HK-2 (cell line): ENCODE measurements around the gene ATG2A.
A peak's percentile ranks its signal among the peaks of the same experiment; 100 is the strongest.

ENCODE experiments used
- DNase-seq: peaks from one replicate; pipeline ENCODE4 v3.0.0-alpha.2; 2018; ENCODE audit not compliant: unreplicated experiment

The ATG2A gene

GRCh38 chr11:64870176-64870892 lies 46.7 kb downstream of the ATG2A start:
- DNase-seq: peak; percentile 27

GRCh38 chr11:64869571-64870175 lies 47.3 kb downstream of the ATG2A start:
- DNase-seq: no peak

GRCh38 chr11:64868904-64869570 lies 48.0 kb downstream of the ATG2A start:
- peak; percentile 46 for DNase-seq

GRCh38 chr11:64867748-64868462 lies 49.1 kb downstream of the ATG2A start:
- DNase-seq: no peak

- no peak for DNase-seq
Measured at GRCh38 chr11:64866173-64866491, 50.9 kb downstream of the ATG2A start.

GRCh38 chr11:64865286-64866172 lies 51.5 kb downstream of the ATG2A start:
- no peak for DNase-seq

GRCh38 chr11:64864473-64865285 lies 52.3 kb downstream of the ATG2A start:
- DNase-seq: no peak

GRCh38 chr11:64864135-64864472 lies 52.9 kb downstream of the ATG2A start:
- no peak for DNase-seq

- no peak for DNase-seq
Measured at GRCh38 chr11:64863391-64864060, 53.5 kb downstream of the ATG2A start.

GRCh38 chr11:64862987-64863390 lies 54.0 kb downstream of the ATG2A start:
- no peak for DNase-seq

- no peak for DNase-seq
Measured at GRCh38 chr11:64861227-64861975, 55.6 kb downstream of the ATG2A start.

- no peak for DNase-seq
Measured at GRCh38 chr11:64859542-64860414, 57.2 kb downstream of the ATG2A start.

GRCh38 chr11:64858467-64859263 lies 58.3 kb downstream of the ATG2A start:
- no peak for DNase-seq

- no peak for DNase-seq
Measured at GRCh38 chr11:64857485-64857884, 59.5 kb downstream of the ATG2A start.

- DNase-seq: peak; percentile 86
Measured at GRCh38 chr11:64856382-64857227, 60.4 kb downstream of the ATG2A start.

- no peak for DNase-seq
Measured at GRCh38 chr11:64855596-64856304, 61.3 kb downstream of the ATG2A start.
